Activated CD4-positive, alpha-beta T cell treated with anti-CD3 and anti-CD28 coated beads, Interleukin-2, amount 50 U/mL, for 4 hours (primary cell): ENCODE data around the gene ZNF428.
A peak's percentile ranks its signal among the peaks of the same experiment; 100 is the strongest.
"Not testable (repeated sequence)": the region's sequence is repeated elsewhere in the genome, so short reads cannot be mapped to it uniquely, and the experiment has no call there.

ENCODE experiments used
- DNase-seq, 2 experiments: peaks; one replicate each; pipeline ENCODE4 v3.0.0-alpha.2; 2020

Gene ZNF428

GRCh38 chr19:43591904-43592772 is 27.3 kb downstream of the ZNF428 start:
- no peak for DNase-seq

GRCh38 chr19:43589678-43590077 is 29.8 kb downstream of the ZNF428 start:
- no peak for DNase-seq

- no peak for DNase-seq
These were observed 30.2 kb downstream of the ZNF428 start for GRCh38 chr19:43589277-43589676.

- not testable (repeated sequence) for DNase-seq
These were observed 32.4 kb downstream of the ZNF428 start for GRCh38 chr19:43587029-43587428.

- no peak for DNase-seq
These were observed 33.1 kb downstream of the ZNF428 start for GRCh38 chr19:43586346-43586745.

GRCh38 chr19:43584484-43584883 is 34.9 kb downstream of the ZNF428 start:
- DNase-seq = no peak

GRCh38 chr19:43582495-43582894 is 36.9 kb downstream of the ZNF428 start:
- no peak for DNase-seq

GRCh38 chr19:43581467-43581866 is 38.0 kb downstream of the ZNF428 start:
- DNase-seq = no peak

GRCh38 chr19:43578787-43579186 is 40.6 kb downstream of the ZNF428 start:
- no peak for DNase-seq

- no peak for DNase-seq
These were observed 43.2 kb downstream of the ZNF428 start for GRCh38 chr19:43575955-43576878.

GRCh38 chr19:43575156-43575950 is 44.1 kb downstream of the ZNF428 start, which contains the start of the genes PINLYP and XRCC1:
TSS of gene PINLYP (plus strand) at chr19:43575801. CDS start at chr19:43577192, 1,391 bp downstream.
TSS of gene XRCC1 (minus strand) at chr19:43575527. CDS start at chr19:43575458, 69 bp downstream.
- peak; percentile 94 for DNase-seq

GRCh38 chr19:43574424-43575155 is 44.8 kb downstream of the ZNF428 start:
- DNase-seq = no peak

- DNase-seq = no peak
These were observed 47.2 kb downstream of the ZNF428 start for GRCh38 chr19:43572171-43572588.

- no peak for DNase-seq
These were observed 49.1 kb downstream of the ZNF428 start for GRCh38 chr19:43570174-43570791.

GRCh38 chr19:43569657-43570056 is 49.8 kb downstream of the ZNF428 start:
- no peak for DNase-seq

GRCh38 chr19:43564800-43565199 is 54.6 kb downstream of the ZNF428 start:
- no peak for DNase-seq

GRCh38 chr19:43563816-43564457 is 55.5 kb downstream of the ZNF428 start:
- no peak for DNase-seq

GRCh38 chr19:43562698-43563241 is 56.7 kb downstream of the ZNF428 start:
- peak; percentile 56 to 64 for DNase-seq

GRCh38 chr19:43562226-43562697 is 57.2 kb downstream of the ZNF428 start:
- DNase-seq = no peak
